ENCODE data around the gene DGKI. TPM values are rescaled to one million over a fixed set of nuclear protein-coding genes. Genes with fewer than 3 reads are reported as not detected.

DGKI gene
- under 1 TPM in 3 of 4 donors, not detected in 1; 0.44 to 0.56 (median 0.45) TPM for total RNA-seq
- polyA plus RNA-seq = under 1 TPM in 2 of 3 donors, not detected in 1; under 0.01 to 0.04 TPM
- long read RNA-seq, donor 1 = 0 reads
- long read RNA-seq, donor 2 = 0 reads

GRCh38 chr7:137846827-137847567 is at the start of gene DGKI:
Gene DGKI (minus strand): TSS chr7:137846974.
- TF ChIP-seq CTCF (IDR thresholded peaks at IDR 0.05) = no peak
- no peaks in the 10 kb centered on the region for H3K4me1 ChIP-seq
- no peak within 1 kb of the TSS for H3K27ac ChIP-seq
- peak within 1 kb of the TSS; percentile 47 for H3K4me3 ChIP-seq
- peak in 2 of 4 donors; percentile 37 to 43 for ATAC-seq
- peaks cover 0 to 44% (median 27%) of the 10 kb centered on the region in 3 donors for H3K27me3 ChIP-seq (ENCODE audit: insufficient read depth in 3 of 3, low read length in 2 of 3)
- peak; percentile 33 to 58 for DNase-seq
- intact Hi-C loops (cut with DNase I) = no loop called here
- H3K36me3 ChIP-seq (ENCODE audit: insufficient read depth in 1 of 2, low read depth in 1 of 2) = no peaks in the 10 kb centered on the region
- 2% methylated on average over 35 to 66 of the region's 66 CpGs for WGBS, 3 donors
- no peaks in the 10 kb centered on the region for H3K9me3 ChIP-seq

- ATAC-seq (no peak), DNase-seq (no peak)
- intact Hi-C loops (cut with DNase I) = no loop called here
- no peaks in the 10 kb centered on the region for H3K27me3 ChIP-seq (ENCODE audit: insufficient read depth in 3 of 3, low read length in 2 of 3)
- 76 to 87% (median 81%) methylated on average over 8 of the region's 8 CpGs for WGBS, 3 donors
- no peak overlapping the region for H3K4me3 ChIP-seq
- H3K27ac ChIP-seq = no peak overlapping the region
- H3K4me1 ChIP-seq = peaks cover 24% of the 10 kb centered on the region
- TF ChIP-seq CTCF (IDR thresholded peaks at IDR 0.05) = no peak
- H3K9me3 ChIP-seq = no peaks in the 10 kb centered on the region
- peaks cover 2 to 21% of the 10 kb centered on the region in 2 donors for H3K36me3 ChIP-seq (ENCODE audit: insufficient read depth in 1 of 2, low read depth in 1 of 2)
These were observed 48.8 kb upstream of the DGKI start for GRCh38 chr7:137895301-137896221.

- TF ChIP-seq CTCF (IDR thresholded peaks at IDR 0.05) = no peak
- H3K4me3 ChIP-seq = no peak overlapping the region
- intact Hi-C loops (cut with DNase I) = no loop called here
- H3K4me1 ChIP-seq = peaks cover 21% of the 10 kb centered on the region
- H3K9me3 ChIP-seq = no peaks in the 10 kb centered on the region
- ATAC-seq (no peak), DNase-seq (no peak)
- peaks cover 2 to 14% of the 10 kb centered on the region in 2 donors for H3K36me3 ChIP-seq (ENCODE audit: insufficient read depth in 1 of 2, low read depth in 1 of 2)
- no peak overlapping the region for H3K27ac ChIP-seq
- H3K27me3 ChIP-seq (ENCODE audit: insufficient read depth in 3 of 3, low read length in 2 of 3) = no peaks in the 10 kb centered on the region
These were observed 46.5 kb upstream of the DGKI start for GRCh38 chr7:137893143-137893742.

- intact Hi-C loops (cut with DNase I) = no loop called here
- DNase-seq (no peak), ATAC-seq (peak; percentile 45 to 66 (median 64))
- Histone ChIP-seq H3K36me3 (ENCODE audit: insufficient read depth in 1 of 2, low read depth in 1 of 2) (peaks cover 0 to 9% of the 10 kb centered on the region in 2 donors), H3K4me3 (no peak overlapping the region), H3K4me1 (peaks cover 21% of the 10 kb centered on the region), H3K27ac (peak overlapping the region; percentile 82), H3K27me3 (ENCODE audit: insufficient read depth in 3 of 3, low read length in 2 of 3) (no peaks in the 10 kb centered on the region), H3K9me3 (no peaks in the 10 kb centered on the region)
- WGBS, 3 donors = 51 to 74% (median 59%) methylated on average over 4 of the region's 4 CpGs
- TF ChIP-seq CTCF (IDR thresholded peaks at IDR 0.05) = no peak
These were observed 44.4 kb upstream of the DGKI start for GRCh38 chr7:137891016-137891655.
